Thyroid gland (tissue), 4 donors: ENCODE measurements around the gene MROH8. TPM values are rescaled to one million over a fixed set of nuclear protein-coding genes. Genes with fewer than 3 reads are reported as not detected.

ENCODE experiments used
- DNase-seq, 2 donors: peaks; one replicate each; pipeline ENCODE4 v3.0.0-alpha.2; 2019
- H3K27ac ChIP-seq, 3 donors: fragments of 200-600 bp; sonication (generic); 1 replicate in 2 of 3; 2 replicates in 1 of 3; pipeline ENCODE4 v1.5.1; 2016 to 2019; ENCODE audit warnings: mild to moderate bottlenecking in 1 of 3, moderate library complexity in 1 of 3
- H3K27me3 ChIP-seq: fragments of 200-600 bp; sonication (generic); one replicate; pipeline ENCODE4 v1.5.1; 2019
- H3K36me3 ChIP-seq, 2 donors: fragments of 200-600 bp; sonication (generic); one replicate each; pipeline ENCODE4 v1.5.1; 2016 to 2019
- H3K4me1 ChIP-seq, 2 donors: fragments of 200-600 bp; sonication (generic); one replicate each; pipeline ENCODE4 v1.5.1; 2017 to 2019
- H3K4me3 ChIP-seq, 3 donors: fragments of 200-600 bp; sonication (generic); replicated peaks in 1 of 3; 1 replicate in 2 of 3; 2 replicates in 1 of 3; pipeline ENCODE4 v1.5.1; 2016; ENCODE audit warnings: mild to moderate bottlenecking in 1 of 3
- H3K9me3 ChIP-seq: fragments of 200-600 bp; sonication (generic); one replicate; pipeline ENCODE4 v1.5.1; 2017
- POLR2A ChIP-seq, 2 donors: fragments of 450-650 bp; IDR thresholded peaks; one replicate each; pipeline ENCODE4 v1.6.1; 2017; ENCODE audit warnings: antibody characterized with exemption in 2 of 2, mild to moderate bottlenecking in 2 of 2, moderate library complexity in 1 of 2
- WGBS, 2 donors: methylation state at CpG; one replicate each; pipeline ENCODE4 v1.1.5; 2017; 5-methylcytosine and 5-hydroxymethylcytosine counted together
- intact Hi-C: fragments of 100-400 bp; cut with DNase I; formaldehyde crosslinking; loops from one replicate; pipeline ENCODE4 v1.15.1; 2023
- total RNA-seq, 4 donors: library from RNA; depleted of rRNA; stranded (reverse); fragments of >200 nt; gene quantifications; one replicate each; pipeline ENCODE4 v1.2.3, GENCODE V29; 2016
- TF ChIP-seq, protein P1 (sequence below), 6 experiments: fragments of 200-600 bp in 3 of 6; fragments of 450-650 bp in 3 of 6; sonication (generic) in 3 of 6; IDR thresholded peaks; one replicate each; pipeline ENCODE4 v1.5.1; 2016 to 2019; ENCODE audit warnings: antibody characterized with exemption in 6 of 6, mild to moderate bottlenecking in 2 of 6, inconsistent platforms in 1 of 6, moderate library complexity in 1 of 6

Gene MROH8
- total RNA-seq, 4 donors from 2014 or later = 2.3 to 7.5 (median 3.4) TPM

GRCh38 chr20:37218441-37218840, 39.1 kb upstream of the MROH8 start:
- intact Hi-C loops = no loop called here
- no peaks in the 10 kb centered on the region for H3K9me3 ChIP-seq
- H3K27ac ChIP-seq = no peak overlapping the region
- no peak overlapping the region for H3K4me3 ChIP-seq
- WGBS, 2 donors = 95 to 98% methylated on average over 4 of the region's 4 CpGs
- H3K36me3 ChIP-seq = peaks cover 4 to 35% of the 10 kb centered on the region in 2 donors
- DNase-seq = no peak
- TF ChIP-seq, protein P1, sequence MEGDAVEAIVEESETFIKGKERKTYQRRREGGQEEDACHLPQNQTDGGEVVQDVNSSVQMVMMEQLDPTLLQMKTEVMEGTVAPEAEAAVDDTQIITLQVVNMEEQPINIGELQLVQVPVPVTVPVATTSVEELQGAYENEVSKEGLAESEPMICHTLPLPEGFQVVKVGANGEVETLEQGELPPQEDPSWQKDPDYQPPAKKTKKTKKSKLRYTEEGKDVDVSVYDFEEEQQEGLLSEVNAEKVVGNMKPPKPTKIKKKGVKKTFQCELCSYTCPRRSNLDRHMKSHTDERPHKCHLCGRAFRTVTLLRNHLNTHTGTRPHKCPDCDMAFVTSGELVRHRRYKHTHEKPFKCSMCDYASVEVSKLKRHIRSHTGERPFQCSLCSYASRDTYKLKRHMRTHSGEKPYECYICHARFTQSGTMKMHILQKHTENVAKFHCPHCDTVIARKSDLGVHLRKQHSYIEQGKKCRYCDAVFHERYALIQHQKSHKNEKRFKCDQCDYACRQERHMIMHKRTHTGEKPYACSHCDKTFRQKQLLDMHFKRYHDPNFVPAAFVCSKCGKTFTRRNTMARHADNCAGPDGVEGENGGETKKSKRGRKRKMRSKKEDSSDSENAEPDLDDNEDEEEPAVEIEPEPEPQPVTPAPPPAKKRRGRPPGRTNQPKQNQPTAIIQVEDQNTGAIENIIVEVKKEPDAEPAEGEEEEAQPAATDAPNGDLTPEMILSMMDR (IDR thresholded peaks at IDR 0.05) = no peak
- TF ChIP-seq POLR2A (IDR thresholded peaks at IDR 0.05) = no peak
- H3K27me3 ChIP-seq = no peaks in the 10 kb centered on the region
- peaks cover 0 to 6% of the 10 kb centered on the region in 2 donors for H3K4me1 ChIP-seq

DNA sequence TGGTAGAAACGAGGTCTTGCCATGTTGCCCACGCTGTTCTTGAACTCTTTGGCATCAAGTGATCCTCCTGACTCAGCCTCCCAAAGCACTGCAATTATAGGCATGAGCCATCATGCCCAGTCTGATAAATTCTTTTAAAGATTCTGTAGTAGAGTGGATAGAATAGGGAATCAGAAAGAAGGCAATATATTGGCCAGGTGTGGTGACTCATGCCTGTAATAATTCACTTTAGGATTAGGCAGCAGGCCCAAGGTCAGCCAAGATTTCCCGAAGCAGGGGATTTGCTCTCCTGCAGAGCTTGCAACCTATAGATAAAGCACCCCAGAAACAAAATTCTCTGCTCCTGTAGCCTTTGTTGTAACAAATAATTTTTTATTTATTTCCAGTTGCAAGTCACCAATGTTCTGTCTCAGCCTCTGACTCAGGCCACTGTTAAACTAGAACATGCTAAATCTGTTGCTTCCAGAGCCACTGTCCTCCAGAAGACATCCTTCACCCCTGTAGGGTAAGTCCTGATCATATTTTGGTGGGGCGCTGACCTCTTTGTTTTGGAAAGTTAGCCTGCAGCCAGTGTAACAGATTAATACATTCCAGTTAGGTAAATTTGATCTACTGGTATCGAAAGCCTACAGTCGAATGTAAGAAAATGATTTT, 30.4 kb upstream of the MROH8 start:
- Histone ChIP-seq H3K4me3 (no peak overlapping the region), H3K36me3 (peaks cover 59 to 90% of the 10 kb centered on the region in 2 donors), H3K27me3 (no peaks in the 10 kb centered on the region), H3K4me1 (no peaks in the 10 kb centered on the region), H3K9me3 (no peaks in the 10 kb centered on the region), H3K27ac (no peak overlapping the region)
- 94 to 96% methylated on average over 6 of the region's 6 CpGs for WGBS, 2 donors
- intact Hi-C loops = no loop called here
- TF ChIP-seq POLR2A (IDR thresholded peaks at IDR 0.05) = no peak
- TF ChIP-seq, protein P1 (IDR thresholded peaks at IDR 0.05) = no peak
- DNase-seq = no peak

DNA sequence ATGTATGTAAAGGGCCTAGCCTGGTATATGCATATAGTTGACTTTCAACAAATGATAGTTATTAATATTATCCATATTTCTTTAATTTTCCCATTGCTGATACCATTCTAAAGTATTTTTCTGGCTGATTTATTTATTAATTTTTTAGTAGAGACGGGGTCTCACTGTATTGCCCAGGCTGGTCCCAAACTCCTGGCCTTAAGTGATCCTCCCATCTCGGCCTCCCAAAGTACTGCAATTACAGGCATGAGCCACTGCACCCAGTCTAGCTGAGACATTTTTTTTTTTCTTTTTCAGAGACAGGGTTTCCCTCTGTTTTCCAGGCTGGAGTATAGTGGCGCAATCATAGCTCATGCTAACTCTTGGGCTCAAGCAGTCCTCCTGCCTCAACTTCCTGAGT, 29.8 kb upstream of the MROH8 start:
- TF ChIP-seq POLR2A (IDR thresholded peaks at IDR 0.05) = no peak
- TF ChIP-seq, protein P1 (IDR thresholded peaks at IDR 0.05) = no peak
- H3K27me3 ChIP-seq = no peaks in the 10 kb centered on the region
- H3K4me1 ChIP-seq = no peaks in the 10 kb centered on the region
- intact Hi-C loops = no loop called here
- DNase-seq = no peak
- H3K9me3 ChIP-seq = no peaks in the 10 kb centered on the region
- 98% methylated on average over 3 of the region's 3 CpGs for WGBS, 2 donors
- H3K36me3 ChIP-seq = peaks cover 61 to 93% of the 10 kb centered on the region in 2 donors
- H3K27ac ChIP-seq = no peak overlapping the region
- no peak overlapping the region for H3K4me3 ChIP-seq

- DNase-seq = no peak
- H3K27ac ChIP-seq = no peak overlapping the region
- intact Hi-C loops = no loop called here
- no peak overlapping the region for H3K4me3 ChIP-seq
- 96 to 99% methylated on average over 11 of the region's 11 CpGs for WGBS, 2 donors
- TF ChIP-seq, protein P1 (IDR thresholded peaks at IDR 0.05) = no peak
- no peak for TF ChIP-seq POLR2A (IDR thresholded peaks at IDR 0.05)
- peaks cover 1 to 2% of the 10 kb centered on the region in 2 donors for H3K4me1 ChIP-seq
- H3K27me3 ChIP-seq = no peaks in the 10 kb centered on the region
- H3K36me3 ChIP-seq = peaks cover 58 to 80% of the 10 kb centered on the region in 2 donors
- H3K9me3 ChIP-seq = no peaks in the 10 kb centered on the region
These were observed 27.8 kb upstream of the MROH8 start for GRCh38 chr20:37207171-37207570.

GRCh38 chr20:37205794-37206193, 26.4 kb upstream of the MROH8 start:
- Histone ChIP-seq H3K27me3 (no peaks in the 10 kb centered on the region), H3K9me3 (no peaks in the 10 kb centered on the region), H3K4me3 (no peak overlapping the region), H3K27ac (no peak overlapping the region), H3K4me1 (peaks cover 4 to 15% of the 10 kb centered on the region in 2 donors), H3K36me3 (peaks cover 44 to 66% of the 10 kb centered on the region in 2 donors)
- intact Hi-C loops = no loop called here
- TF ChIP-seq POLR2A (IDR thresholded peaks at IDR 0.05) = no peak
- TF ChIP-seq, protein P1 (IDR thresholded peaks at IDR 0.05) = no peak
- WGBS, 2 donors = 70 to 74% methylated on average over 2 of the region's 2 CpGs
- DNase-seq = no peak
